MCF 10A (cell line): ENCODE results near the gene MNT. TPM values are rescaled to one million over a fixed set of nuclear protein-coding genes. Genes with fewer than 3 reads are reported as not detected.
A peak's percentile ranks its signal among the peaks of the same experiment; 100 is the strongest.

Experiments used
- BruUV-seq: library from RNA; stranded (reverse); fragments of 400-500 nt; replicated peaks from 2 replicates; lab custom pipeline; 2021; lab: Mats Ljungman, UMichigan
- CTCF ChIA-PET: fragments of 300-600 bp; sonication (Branson Sonifier 250); formaldehyde crosslinking; extraction: SDS; loops from one replicate; lab custom pipeline; 2021; ENCODE audit warnings: antibody characterized with exemption, inconsistent platforms; lab: Yijun Ruan, JAX
- POLR2A ChIA-PET: fragments of 300-600, 350-650 bp; sonication (Branson Sonifier 250); formaldehyde crosslinking; extraction: SDS; loops from one replicate; lab custom pipeline; 2020; ENCODE audit warnings: antibody characterized with exemption, inconsistent platforms; lab: Yijun Ruan, JAX
- DNase-seq: peaks from one replicate; pipeline ENCODE4 v3.0.0-alpha.2; 2018; ENCODE audit not compliant: unreplicated experiment
- H3K27ac Mint-ChIP-seq: one replicate; pipeline ENCODE4 v1.8.0; 2022; ENCODE audit warnings: mild to moderate bottlenecking, low read depth, mixed read lengths; ENCODE audit not compliant: unreplicated experiment
- H3K27me3 Mint-ChIP-seq: one replicate; pipeline ENCODE4 v1.8.0; 2022; ENCODE audit warnings: mixed read lengths; ENCODE audit not compliant: insufficient read depth, unreplicated experiment
- H3K36me3 Mint-ChIP-seq: one replicate; pipeline ENCODE4 v1.8.0; 2022; ENCODE audit warnings: mild to moderate bottlenecking, moderate library complexity, mixed read lengths; ENCODE audit not compliant: insufficient read depth, unreplicated experiment
- H3K4me1 Mint-ChIP-seq: one replicate; pipeline ENCODE4 v1.8.0; 2022; ENCODE audit warnings: mixed read lengths; ENCODE audit not compliant: insufficient read depth, unreplicated experiment
- H3K4me3 Mint-ChIP-seq: one replicate; pipeline ENCODE4 v1.8.0; 2022; ENCODE audit warnings: mild to moderate bottlenecking, moderate library complexity, mixed read lengths; ENCODE audit not compliant: unreplicated experiment
- H3K9me3 Mint-ChIP-seq: one replicate; pipeline ENCODE4 v1.8.0; 2022; ENCODE audit warnings: mixed read lengths; ENCODE audit not compliant: unreplicated experiment
- intact Hi-C: fragments of 100-400 bp; cut with micrococcal nuclease; formaldehyde crosslinking; loops from 2 replicates; pipeline ENCODE4 v1.14.1; 2022
- total RNA-seq: library from RNA; stranded (reverse); gene quantifications from 2 replicates; pipeline ENCODE4 v1.2.3, GENCODE V29; 2022
- TF ChIP-seq, protein P1 (sequence below): fragments of 200-600 bp; IDR thresholded peaks from one replicate; pipeline ENCODE4 v1.8.0; 2022; ENCODE audit warnings: antibody characterized with exemption, mild to moderate bottlenecking; ENCODE audit not compliant: unreplicated experiment

Gene MNT
- total RNA-seq, 1 experiment from 2014 or later = 25.5 TPM

DNA sequence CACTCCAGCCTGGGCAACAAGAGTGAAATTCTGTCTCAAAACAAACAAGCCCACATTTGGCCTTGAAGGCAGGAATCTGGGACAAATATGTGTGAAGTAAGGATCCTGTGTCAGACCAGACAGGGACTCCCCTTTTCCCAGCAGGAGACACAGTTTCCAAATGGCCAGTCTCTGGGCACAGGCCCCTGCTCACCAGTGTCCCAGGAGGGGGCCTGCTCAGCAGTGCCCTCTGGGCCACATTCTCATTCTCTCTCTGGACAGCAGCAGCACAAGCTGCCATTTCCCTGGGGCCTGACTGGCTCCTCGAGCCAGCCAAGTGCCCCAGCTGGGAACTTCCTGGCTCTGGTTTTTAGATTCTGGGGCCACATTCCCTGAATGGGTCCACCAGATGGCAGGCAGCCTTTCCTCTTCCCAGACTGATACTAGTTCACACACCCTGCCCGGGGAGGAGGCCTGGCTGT, 11.7 kb upstream of the MNT start:
- H3K4me3 Mint-ChIP-seq = no peak overlapping the region
- intact Hi-C loops = no loop called here
- TF ChIP-seq, protein P1, sequence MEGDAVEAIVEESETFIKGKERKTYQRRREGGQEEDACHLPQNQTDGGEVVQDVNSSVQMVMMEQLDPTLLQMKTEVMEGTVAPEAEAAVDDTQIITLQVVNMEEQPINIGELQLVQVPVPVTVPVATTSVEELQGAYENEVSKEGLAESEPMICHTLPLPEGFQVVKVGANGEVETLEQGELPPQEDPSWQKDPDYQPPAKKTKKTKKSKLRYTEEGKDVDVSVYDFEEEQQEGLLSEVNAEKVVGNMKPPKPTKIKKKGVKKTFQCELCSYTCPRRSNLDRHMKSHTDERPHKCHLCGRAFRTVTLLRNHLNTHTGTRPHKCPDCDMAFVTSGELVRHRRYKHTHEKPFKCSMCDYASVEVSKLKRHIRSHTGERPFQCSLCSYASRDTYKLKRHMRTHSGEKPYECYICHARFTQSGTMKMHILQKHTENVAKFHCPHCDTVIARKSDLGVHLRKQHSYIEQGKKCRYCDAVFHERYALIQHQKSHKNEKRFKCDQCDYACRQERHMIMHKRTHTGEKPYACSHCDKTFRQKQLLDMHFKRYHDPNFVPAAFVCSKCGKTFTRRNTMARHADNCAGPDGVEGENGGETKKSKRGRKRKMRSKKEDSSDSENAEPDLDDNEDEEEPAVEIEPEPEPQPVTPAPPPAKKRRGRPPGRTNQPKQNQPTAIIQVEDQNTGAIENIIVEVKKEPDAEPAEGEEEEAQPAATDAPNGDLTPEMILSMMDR = no peak
- no peaks in the 10 kb centered on the region for H3K9me3 Mint-ChIP-seq
- CTCF ChIA-PET = interaction anchor here (0.7 to 14.4 kb wide), 4 partner anchors 30 to 110 kb away, joined by 3 to 309 read pairs (median 4); no protein-coding TSS in a partner anchor
- H3K27ac Mint-ChIP-seq = no peak overlapping the region
- BruUV-seq = no TSS peak
- peaks cover 13% of the 10 kb centered on the region for H3K36me3 Mint-ChIP-seq
- no peaks in the 10 kb centered on the region for H3K27me3 Mint-ChIP-seq
- no peaks in the 10 kb centered on the region for H3K4me1 Mint-ChIP-seq
- no peak for DNase-seq
- POLR2A ChIA-PET = interaction anchor here (0.6 to 2.1 kb wide), 5 partner anchors 11 to 81 kb away, joined by 3 to 10 read pairs (median 6); partner anchors contain the start of genes MNT and TSR1

GRCh38 chr17:2410951-2411350, 10.1 kb upstream of the MNT start:
- peaks cover 13% of the 10 kb centered on the region for H3K36me3 Mint-ChIP-seq
- no peak overlapping the region for H3K4me3 Mint-ChIP-seq
- BruUV-seq = no TSS peak
- H3K4me1 Mint-ChIP-seq = peaks cover 13% of the 10 kb centered on the region
- ChIA-PET POLR2A (interaction anchor here (0.6 kb wide), 2 partner anchors 9 to 1649 kb away, joined by 4 to 5 read pairs; no protein-coding TSS in a partner anchor), CTCF (interaction anchor here (14.4 kb wide), 1 partner anchor 29 kb away, joined by 309 read pairs; no protein-coding TSS in a partner anchor)
- no peaks in the 10 kb centered on the region for H3K27me3 Mint-ChIP-seq
- intact Hi-C loops = no loop called here
- no peak for DNase-seq
- TF ChIP-seq, protein P1 = no peak
- H3K9me3 Mint-ChIP-seq = no peaks in the 10 kb centered on the region
- H3K27ac Mint-ChIP-seq = no peak overlapping the region

GRCh38 chr17:2406903-2407790, 6.3 kb upstream of the MNT start:
- TF ChIP-seq, protein P1 = no peak
- peak; percentile 86 for DNase-seq
- POLR2A ChIA-PET = interaction anchor here (0.6 to 5.6 kb wide), 16 partner anchors 8 to 442 kb away, joined by 3 to 77 read pairs (median 4); partner anchors contain the start of genes PAFAH1B1, SGSM2 and TSR1
- BruUV-seq = no TSS peak
- no peaks in the 10 kb centered on the region for H3K9me3 Mint-ChIP-seq
- no peaks in the 10 kb centered on the region for H3K36me3 Mint-ChIP-seq
- intact Hi-C loops = no loop called here
- H3K27me3 Mint-ChIP-seq = no peaks in the 10 kb centered on the region
- H3K4me3 Mint-ChIP-seq = peak overlapping the region; percentile 65
- CTCF ChIA-PET = interaction anchor here (0.5 to 14.4 kb wide), 9 partner anchors 9 to 353 kb away, joined by 3 to 309 read pairs (median 3); no protein-coding TSS in a partner anchor
- H3K4me1 Mint-ChIP-seq = peaks cover 36% of the 10 kb centered on the region
- H3K27ac Mint-ChIP-seq = peak overlapping the region; percentile 98
